HEK293 (cell line): Measurements from ENCODE around the gene RPL39.

Experiments
- HOXA7 ChIP-seq: sonication (generic); formaldehyde crosslinking; IDR thresholded peaks from 2 replicates; pipeline ENCODE4 v1.8.1; 2022; ENCODE audit warnings: missing genetic modification reagents, borderline replicate concordance
- KLF1 ChIP-seq: fragments of 450-650 bp; formaldehyde crosslinking; IDR thresholded peaks from 2 replicates; pipeline ENCODE4 v1.5.1; 2016; ENCODE audit warnings: missing biosample characterization, missing genetic modification characterization
- OVOL3 ChIP-seq: fragments of 450-650 bp; formaldehyde crosslinking; IDR thresholded peaks from 2 replicates; pipeline ENCODE4 v1.5.1; 2016; ENCODE audit warnings: missing biosample characterization, missing genetic modification characterization
- ZBTB17 ChIP-seq: fragments of 450-650 bp; formaldehyde crosslinking; IDR thresholded peaks from 2 replicates; pipeline ENCODE4 v1.5.1; 2016; ENCODE audit warnings: missing biosample characterization, missing genetic modification characterization
- ZBTB48 ChIP-seq: fragments of 450-650 bp; formaldehyde crosslinking; IDR thresholded peaks from 2 replicates; pipeline ENCODE4 v1.5.1; 2016; ENCODE audit warnings: missing biosample characterization, missing genetic modification characterization
- ZBTB7A ChIP-seq: fragments of 450-650 bp; formaldehyde crosslinking; IDR thresholded peaks from 2 replicates; pipeline ENCODE4 v1.5.1; 2016; ENCODE audit warnings: low read depth, missing biosample characterization, missing genetic modification characterization
- ZFHX2 ChIP-seq: fragments of 450-650 bp; formaldehyde crosslinking; conservative IDR thresholded peaks from 2 replicates; pipeline ENCODE4 v1.5.1; 2016; ENCODE audit warnings: missing biosample characterization, missing genetic modification characterization
- ZFP3 ChIP-seq: fragments of 450-650 bp; formaldehyde crosslinking; IDR thresholded peaks from 2 replicates; pipeline ENCODE4 v1.5.1; 2016; ENCODE audit warnings: low read depth, missing biosample characterization, missing genetic modification characterization
- ZNF112 ChIP-seq: fragments of 450-650 bp; formaldehyde crosslinking; IDR thresholded peaks from 2 replicates; pipeline ENCODE4 v1.5.0; 2017; ENCODE audit warnings: missing biosample characterization, missing genetic modification characterization
- ZNF138 ChIP-seq: fragments of 450-650 bp; formaldehyde crosslinking; IDR thresholded peaks from 2 replicates; pipeline ENCODE4 v1.5.1; 2016; ENCODE audit warnings: missing biosample characterization, missing genetic modification characterization, borderline replicate concordance
- ZNF146 ChIP-seq: fragments of 450-650 bp; formaldehyde crosslinking; IDR thresholded peaks from 2 replicates; pipeline ENCODE4 v1.5.1; 2016; ENCODE audit warnings: missing biosample characterization, missing genetic modification characterization
- ZNF157 ChIP-seq: fragments of 450-650 bp; formaldehyde crosslinking; IDR thresholded peaks from 2 replicates; pipeline ENCODE4 v1.5.1; 2016; ENCODE audit warnings: missing biosample characterization, missing genetic modification characterization
- ZNF184 ChIP-seq: fragments of 450-650 bp; IDR thresholded peaks from 2 replicates; pipeline ENCODE4 v1.5.1; 2018; ENCODE audit warnings: missing biosample characterization, mild to moderate bottlenecking, missing genetic modification characterization
- ZNF2 ChIP-seq: fragments of 450-650 bp; formaldehyde crosslinking; IDR thresholded peaks from 2 replicates; pipeline ENCODE4 v1.5.1; 2016; ENCODE audit warnings: missing biosample characterization, missing genetic modification characterization
- ZNF23 ChIP-seq: fragments of 450-650 bp; formaldehyde crosslinking; IDR thresholded peaks from 2 replicates; pipeline ENCODE4 v1.5.1; 2016; ENCODE audit warnings: missing biosample characterization, missing genetic modification characterization, borderline replicate concordance
- ZNF24 ChIP-seq: fragments of 450-650 bp; formaldehyde crosslinking; IDR thresholded peaks from 2 replicates; pipeline ENCODE4 v1.5.1; 2016; ENCODE audit warnings: missing biosample characterization, missing genetic modification characterization
- ZNF292 ChIP-seq: fragments of 450-650 bp; formaldehyde crosslinking; IDR thresholded peaks from 2 replicates; pipeline ENCODE4 v1.5.1; 2016; ENCODE audit warnings: low read depth, missing biosample characterization, missing genetic modification characterization, borderline replicate concordance
- ZNF302 ChIP-seq: fragments of 450-650 bp; formaldehyde crosslinking; IDR thresholded peaks from 2 replicates; pipeline ENCODE4 v1.5.1; 2016; ENCODE audit warnings: missing biosample characterization, missing genetic modification characterization, low read depth
- ZNF335 ChIP-seq: fragments of 450-650 bp; formaldehyde crosslinking; conservative IDR thresholded peaks from 2 replicates; pipeline ENCODE4 v1.5.1; 2016; ENCODE audit warnings: missing biosample characterization, missing genetic modification characterization
- ZNF354C ChIP-seq: fragments of 450-650 bp; formaldehyde crosslinking; IDR thresholded peaks from 2 replicates; pipeline ENCODE4 v1.5.1; 2016; ENCODE audit warnings: missing biosample characterization, missing genetic modification characterization, low read depth, borderline replicate concordance
- ZNF394 ChIP-seq: fragments of 450-650 bp; formaldehyde crosslinking; IDR thresholded peaks from 2 replicates; pipeline ENCODE4 v1.5.1; 2016; ENCODE audit warnings: missing biosample characterization, missing genetic modification characterization, mild to moderate bottlenecking, moderate library complexity, borderline replicate concordance
- ZNF530 ChIP-seq: fragments of 450-650 bp; formaldehyde crosslinking; IDR thresholded peaks from 2 replicates; pipeline ENCODE4 v1.5.1; 2016; ENCODE audit warnings: low read depth, missing biosample characterization, missing genetic modification characterization
- ZNF544 ChIP-seq: fragments of 450-650 bp; formaldehyde crosslinking; IDR thresholded peaks from 2 replicates; pipeline ENCODE4 v1.5.0; 2017; ENCODE audit warnings: missing biosample characterization, missing genetic modification characterization
- ZNF560 ChIP-seq: fragments of 450-650 bp; formaldehyde crosslinking; IDR thresholded peaks from 2 replicates; pipeline ENCODE4 v1.5.1; 2017; ENCODE audit warnings: missing biosample characterization, missing genetic modification characterization, borderline replicate concordance
- ZNF561 ChIP-seq: fragments of 450-650 bp; IDR thresholded peaks from 2 replicates; pipeline ENCODE4 v1.5.1; 2018; ENCODE audit warnings: missing biosample characterization, missing genetic modification characterization, borderline replicate concordance
- ZNF571 ChIP-seq: fragments of 450-650 bp; formaldehyde crosslinking; IDR thresholded peaks from 2 replicates; pipeline ENCODE4 v1.5.0; 2017; ENCODE audit warnings: missing biosample characterization, missing genetic modification characterization
- ZNF585B ChIP-seq: fragments of 450-650 bp; formaldehyde crosslinking; IDR thresholded peaks from 2 replicates; pipeline ENCODE4 v1.5.1; 2016; ENCODE audit warnings: missing biosample characterization, missing genetic modification characterization
- ZNF610 ChIP-seq: fragments of 450-650 bp; formaldehyde crosslinking; IDR thresholded peaks from 2 replicates; pipeline ENCODE4 v1.5.1; 2016; ENCODE audit warnings: missing biosample characterization, missing genetic modification characterization, borderline replicate concordance
- ZNF707 ChIP-seq: fragments of 450-650 bp; formaldehyde crosslinking; IDR thresholded peaks from 2 replicates; pipeline ENCODE4 v1.5.1; 2016; ENCODE audit warnings: missing biosample characterization, missing genetic modification characterization
- ZNF747 ChIP-seq: fragments of 450-650 bp; formaldehyde crosslinking; IDR thresholded peaks from 2 replicates; pipeline ENCODE4 v1.5.1; 2016; ENCODE audit warnings: missing biosample characterization, missing genetic modification characterization
- ZNF76 ChIP-seq: fragments of 450-650 bp; formaldehyde crosslinking; IDR thresholded peaks from 2 replicates; pipeline ENCODE4; 2016; ENCODE audit warnings: low read depth, missing biosample characterization, missing genetic modification characterization, borderline replicate concordance
- ZNF776 ChIP-seq: fragments of 450-650 bp; formaldehyde crosslinking; IDR thresholded peaks from 2 replicates; pipeline ENCODE4 v1.5.0; 2017; ENCODE audit warnings: missing biosample characterization, missing genetic modification characterization, borderline replicate concordance
- TF ChIP-seq, protein P1 (sequence below): fragments of 450-650 bp; formaldehyde crosslinking; IDR thresholded peaks from 2 replicates; pipeline ENCODE4 v1.5.1; 2016; ENCODE audit warnings: missing biosample characterization, missing genetic modification characterization, low read depth
- TF ChIP-seq, protein P2 (sequence below): fragments of 450-650 bp; formaldehyde crosslinking; IDR thresholded peaks from 2 replicates; pipeline ENCODE4 v1.5.1; 2017; ENCODE audit warnings: missing biosample characterization, missing genetic modification characterization
- TF ChIP-seq, protein P3 (sequence below): IDR thresholded peaks from 2 replicates; pipeline ENCODE4 v1.6.1; 2011; ENCODE audit warnings: mild to moderate bottlenecking, low read depth, low read length, borderline replicate concordance
- TF ChIP-seq, protein P4 (sequence below): fragments of 450-650 bp; formaldehyde crosslinking; IDR thresholded peaks from 2 replicates; pipeline ENCODE4 v1.5.1; 2016; ENCODE audit warnings: missing biosample characterization, missing genetic modification characterization

Gene RPL39

DNA sequence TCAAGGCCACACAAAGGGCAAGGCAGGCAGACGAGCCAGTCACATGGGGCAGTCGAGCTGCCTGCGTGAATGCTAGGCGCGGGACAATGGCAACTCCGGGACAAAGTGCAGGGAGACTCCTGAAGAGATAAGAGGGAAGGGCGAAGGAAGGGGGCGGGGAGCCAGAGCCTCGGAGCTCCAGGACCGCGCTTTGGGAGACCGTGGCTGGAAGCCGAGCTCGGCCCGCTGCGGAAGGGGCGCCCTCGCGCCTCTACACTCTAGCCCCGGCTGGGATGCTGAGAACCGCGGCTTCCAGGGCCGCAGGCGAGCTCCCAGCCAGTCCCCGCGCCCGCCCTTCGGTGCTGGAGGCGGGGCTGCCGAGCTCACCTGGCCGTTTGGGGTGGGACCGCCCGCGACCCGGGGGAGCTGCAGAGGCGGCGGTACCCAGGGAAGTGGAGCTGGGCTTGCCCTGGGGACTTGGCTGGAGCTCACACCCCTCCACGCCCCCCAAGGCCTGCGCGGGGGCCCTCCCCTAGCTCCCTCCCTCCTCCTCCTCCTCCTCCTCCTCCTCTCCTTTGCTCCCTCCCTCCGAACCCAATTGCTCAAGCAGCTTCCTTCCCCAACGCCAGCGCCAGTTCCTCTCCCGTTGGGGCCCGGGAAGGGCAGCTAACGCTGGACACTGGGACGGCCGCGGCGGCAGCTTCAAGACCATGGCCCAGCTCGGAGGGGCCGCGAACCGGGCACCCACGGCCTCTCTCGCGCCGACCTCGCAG lies 33.3 kb downstream of the RPL39 start, which contains the start of gene SOWAHD (continued):
- TF ChIP-seq ZNF184 (tag by site-specific recombination) (no peak), HOXA7 (no peak), ZNF138 (tag by site-specific recombination) (no peak), ZNF571 (tag by site-specific recombination) (no peak), ZNF561 (tag by site-specific recombination) (no peak), ZBTB7A (0 out of 2 replicates have a peak, but pooled peaks have one; percentile 26), ZBTB17 (tag by site-specific recombination) (no peak), ZNF302 (tag by site-specific recombination) (no peak), ZNF146 (no peak), ZNF394 (no peak), ZNF747 (tag by site-specific recombination) (no peak), ZBTB48 (tag by site-specific recombination) (no peak), ZNF560 (tag by site-specific recombination) (no peak), ZNF2 (tag by site-specific recombination) (no peak), ZNF610 (tag by site-specific recombination) (no peak), ZNF544 (tag by site-specific recombination) (no peak), ZNF76 (tag by site-specific recombination) (0 out of 2 replicates have a peak, but pooled peaks have one; percentile 16), ZNF112 (tag by site-specific recombination) (no peak), ZNF24 (tag by site-specific recombination) (no peak), ZFHX2 (peak; percentile 82), ZNF707 (tag by site-specific recombination) (no peak), ZNF776 (no peak), ZNF585B (tag by site-specific recombination) (no peak), ZNF292 (no peak), KLF1 (tag by site-specific recombination) (peak; percentile 76), ZNF23 (tag by site-specific recombination) (no peak), ZNF157 (tag by site-specific recombination) (no peak), ZNF335 (tag by site-specific recombination) (peak; percentile 88), ZNF354C (tag by site-specific recombination) (no peak), OVOL3 (tag by site-specific recombination) (no peak), ZFP3 (no peak), ZNF530 (tag by site-specific recombination) (no peak)
- TF ChIP-seq, protein P1, sequence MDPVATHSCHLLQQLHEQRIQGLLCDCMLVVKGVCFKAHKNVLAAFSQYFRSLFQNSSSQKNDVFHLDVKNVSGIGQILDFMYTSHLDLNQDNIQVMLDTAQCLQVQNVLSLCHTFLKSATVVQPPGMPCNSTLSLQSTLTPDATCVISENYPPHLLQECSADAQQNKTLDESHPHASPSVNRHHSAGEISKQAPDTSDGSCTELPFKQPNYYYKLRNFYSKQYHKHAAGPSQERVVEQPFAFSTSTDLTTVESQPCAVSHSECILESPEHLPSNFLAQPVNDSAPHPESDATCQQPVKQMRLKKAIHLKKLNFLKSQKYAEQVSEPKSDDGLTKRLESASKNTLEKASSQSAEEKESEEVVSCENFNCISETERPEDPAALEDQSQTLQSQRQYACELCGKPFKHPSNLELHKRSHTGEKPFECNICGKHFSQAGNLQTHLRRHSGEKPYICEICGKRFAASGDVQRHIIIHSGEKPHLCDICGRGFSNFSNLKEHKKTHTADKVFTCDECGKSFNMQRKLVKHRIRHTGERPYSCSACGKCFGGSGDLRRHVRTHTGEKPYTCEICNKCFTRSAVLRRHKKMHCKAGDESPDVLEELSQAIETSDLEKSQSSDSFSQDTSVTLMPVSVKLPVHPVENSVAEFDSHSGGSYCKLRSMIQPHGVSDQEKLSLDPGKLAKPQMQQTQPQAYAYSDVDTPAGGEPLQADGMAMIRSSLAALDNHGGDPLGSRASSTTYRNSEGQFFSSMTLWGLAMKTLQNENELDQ: no peak
- TF ChIP-seq, protein P2, sequence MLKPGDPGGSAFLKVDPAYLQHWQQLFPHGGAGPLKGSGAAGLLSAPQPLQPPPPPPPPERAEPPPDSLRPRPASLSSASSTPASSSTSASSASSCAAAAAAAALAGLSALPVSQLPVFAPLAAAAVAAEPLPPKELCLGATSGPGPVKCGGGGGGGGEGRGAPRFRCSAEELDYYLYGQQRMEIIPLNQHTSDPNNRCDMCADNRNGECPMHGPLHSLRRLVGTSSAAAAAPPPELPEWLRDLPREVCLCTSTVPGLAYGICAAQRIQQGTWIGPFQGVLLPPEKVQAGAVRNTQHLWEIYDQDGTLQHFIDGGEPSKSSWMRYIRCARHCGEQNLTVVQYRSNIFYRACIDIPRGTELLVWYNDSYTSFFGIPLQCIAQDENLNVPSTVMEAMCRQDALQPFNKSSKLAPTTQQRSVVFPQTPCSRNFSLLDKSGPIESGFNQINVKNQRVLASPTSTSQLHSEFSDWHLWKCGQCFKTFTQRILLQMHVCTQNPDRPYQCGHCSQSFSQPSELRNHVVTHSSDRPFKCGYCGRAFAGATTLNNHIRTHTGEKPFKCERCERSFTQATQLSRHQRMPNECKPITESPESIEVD (tag by site-specific recombination): no peak
- TF ChIP-seq, protein P3, sequence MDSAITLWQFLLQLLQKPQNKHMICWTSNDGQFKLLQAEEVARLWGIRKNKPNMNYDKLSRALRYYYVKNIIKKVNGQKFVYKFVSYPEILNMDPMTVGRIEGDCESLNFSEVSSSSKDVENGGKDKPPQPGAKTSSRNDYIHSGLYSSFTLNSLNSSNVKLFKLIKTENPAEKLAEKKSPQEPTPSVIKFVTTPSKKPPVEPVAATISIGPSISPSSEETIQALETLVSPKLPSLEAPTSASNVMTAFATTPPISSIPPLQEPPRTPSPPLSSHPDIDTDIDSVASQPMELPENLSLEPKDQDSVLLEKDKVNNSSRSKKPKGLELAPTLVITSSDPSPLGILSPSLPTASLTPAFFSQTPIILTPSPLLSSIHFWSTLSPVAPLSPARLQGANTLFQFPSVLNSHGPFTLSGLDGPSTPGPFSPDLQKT: no peak
- TF ChIP-seq, protein P4, sequence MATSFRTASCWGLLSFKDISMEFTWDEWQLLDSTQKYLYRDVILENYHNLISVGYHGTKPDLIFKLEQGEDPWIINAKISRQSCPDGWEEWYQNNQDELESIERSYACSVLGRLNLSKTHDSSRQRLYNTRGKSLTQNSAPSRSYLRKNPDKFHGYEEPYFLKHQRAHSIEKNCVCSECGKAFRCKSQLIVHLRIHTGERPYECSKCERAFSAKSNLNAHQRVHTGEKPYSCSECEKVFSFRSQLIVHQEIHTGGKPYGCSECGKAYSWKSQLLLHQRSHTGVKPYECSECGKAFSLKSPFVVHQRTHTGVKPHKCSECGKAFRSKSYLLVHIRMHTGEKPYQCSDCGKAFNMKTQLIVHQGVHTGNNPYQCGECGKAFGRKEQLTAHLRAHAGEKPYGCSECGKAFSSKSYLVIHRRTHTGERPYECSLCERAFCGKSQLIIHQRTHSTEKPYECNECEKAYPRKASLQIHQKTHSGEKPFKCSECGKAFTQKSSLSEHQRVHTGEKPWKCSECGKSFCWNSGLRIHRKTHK: no peak
